ENCODE measurements around the gene CLDN9. TPM values are rescaled to one million over a fixed set of nuclear protein-coding genes. Genes with fewer than 3 reads are reported as not detected.

Gene CLDN9
- total and polyA plus RNA-seq, 9 of the 15 experiments (the other 6 are each of a cell fraction or from before 2014, with no cell fraction given) = 0.12 to 0.44 (median 0.22) TPM; not detected in 4

DNA sequence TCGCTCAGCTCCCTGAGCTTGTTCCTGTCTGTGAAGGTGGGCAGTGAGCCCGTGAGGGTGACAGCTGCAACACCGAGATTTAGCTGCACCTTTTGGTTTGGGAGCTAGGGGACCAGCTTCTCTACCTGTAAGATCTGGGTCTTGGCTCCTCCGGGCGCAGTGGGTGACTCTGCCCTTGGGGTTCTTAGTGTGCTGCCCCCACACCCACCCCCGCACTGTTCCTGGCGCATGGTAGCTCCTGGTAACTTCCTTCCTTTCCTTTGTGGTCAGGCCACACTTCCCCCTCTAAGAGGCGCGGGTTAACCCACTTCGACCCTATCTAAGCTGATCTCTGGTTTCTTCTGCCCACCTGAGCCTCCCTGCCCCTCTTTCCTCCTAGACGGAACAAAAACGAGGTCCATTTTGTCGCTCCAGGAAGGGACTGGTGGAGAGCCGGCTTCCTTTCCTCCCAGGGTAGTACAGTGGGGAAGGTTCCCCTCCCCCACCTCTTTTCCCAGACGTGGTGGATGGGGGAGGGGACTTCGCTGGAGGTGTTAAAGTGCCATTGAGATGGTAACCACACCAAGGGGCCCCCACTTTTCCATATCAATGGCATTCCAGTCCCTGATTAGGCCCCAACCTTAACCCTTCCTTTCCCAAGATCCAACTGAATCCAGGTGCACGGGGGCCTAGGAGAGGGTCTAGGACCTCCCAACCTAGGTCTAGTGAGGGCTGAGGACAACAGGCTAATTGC lies 4.6 kb upstream of the CLDN9 start (continued):
- TF ChIP-seq ARID1B (IDR thresholded peaks at IDR 0.05) (peak; percentile 63), ETS2 (tag; IDR thresholded peaks at IDR 0.05; ENCODE audit: borderline replicate concordance, poor library complexity, severe bottlenecking) (no peak), KDM1A (IDR thresholded peaks at IDR 0.05) (peak in 1 of 2 experiments; percentile 54; a peak in 2 of 4 replicates), ZNF384 (IDR thresholded peaks at IDR 0.05; ENCODE audit: low read depth, low read length) (no peak), NR1H2 (CRISPR knock-in tag; IDR thresholded peaks at IDR 0.05) (no peak), THRA (IDR thresholded peaks at IDR 0.05) (no peak), HEY1 (CRISPR knock-in tag; IDR thresholded peaks at IDR 0.05; ENCODE audit: borderline replicate concordance) (no peak), ZEB2 (IDR thresholded peaks at IDR 0.05) (peak; percentile 80), PHTF2 (CRISPR knock-in tag; IDR thresholded peaks at IDR 0.05) (no peak), TBL1XR1 (IDR thresholded peaks at IDR 0.05; ENCODE audit: low read length in 2 of 2) (peak in 1 of 2 experiments; percentile 26; a peak in 1 of 4 replicates), SOX6 (IDR thresholded peaks at IDR 0.05) (peak; percentile 49; the same call in 1 of the 2 replicates), REST (IDR thresholded peaks at IDR 0.05; ENCODE audit: borderline replicate concordance) (no peak), REST (CRISPR knock-in tag; IDR thresholded peaks at IDR 0.05; ENCODE audit: low read depth) (no peak), TAF7 (tag; IDR thresholded peaks at IDR 0.05) (peak; percentile 61; the same call in 1 of the 2 replicates), CGGBP1 (CRISPR knock-in tag; IDR thresholded peaks at IDR 0.05) (no peak), PML (IDR thresholded peaks at IDR 0.05; ENCODE audit: low read length) (no peak)
- TF ChIP-seq, protein P1, sequence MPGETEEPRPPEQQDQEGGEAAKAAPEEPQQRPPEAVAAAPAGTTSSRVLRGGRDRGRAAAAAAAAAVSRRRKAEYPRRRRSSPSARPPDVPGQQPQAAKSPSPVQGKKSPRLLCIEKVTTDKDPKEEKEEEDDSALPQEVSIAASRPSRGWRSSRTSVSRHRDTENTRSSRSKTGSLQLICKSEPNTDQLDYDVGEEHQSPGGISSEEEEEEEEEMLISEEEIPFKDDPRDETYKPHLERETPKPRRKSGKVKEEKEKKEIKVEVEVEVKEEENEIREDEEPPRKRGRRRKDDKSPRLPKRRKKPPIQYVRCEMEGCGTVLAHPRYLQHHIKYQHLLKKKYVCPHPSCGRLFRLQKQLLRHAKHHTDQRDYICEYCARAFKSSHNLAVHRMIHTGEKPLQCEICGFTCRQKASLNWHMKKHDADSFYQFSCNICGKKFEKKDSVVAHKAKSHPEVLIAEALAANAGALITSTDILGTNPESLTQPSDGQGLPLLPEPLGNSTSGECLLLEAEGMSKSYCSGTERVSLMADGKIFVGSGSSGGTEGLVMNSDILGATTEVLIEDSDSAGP (CRISPR knock-in tag; IDR thresholded peaks at IDR 0.05) = no peak
